GM12873 (cell line): ENCODE data around the gene GJD3.

ENCODE experiments used
- TF ChIP-seq, protein P1 (sequence below): IDR thresholded peaks from 2 replicates; pipeline ENCODE4 v1.5.1; 2012; ENCODE audit warnings: low read depth, mild to moderate bottlenecking, moderate library complexity, low read length, control low read depth; ENCODE audit not compliant: insufficient read depth; ENCODE audit errors: missing control alignments

Gene GJD3

DNA sequence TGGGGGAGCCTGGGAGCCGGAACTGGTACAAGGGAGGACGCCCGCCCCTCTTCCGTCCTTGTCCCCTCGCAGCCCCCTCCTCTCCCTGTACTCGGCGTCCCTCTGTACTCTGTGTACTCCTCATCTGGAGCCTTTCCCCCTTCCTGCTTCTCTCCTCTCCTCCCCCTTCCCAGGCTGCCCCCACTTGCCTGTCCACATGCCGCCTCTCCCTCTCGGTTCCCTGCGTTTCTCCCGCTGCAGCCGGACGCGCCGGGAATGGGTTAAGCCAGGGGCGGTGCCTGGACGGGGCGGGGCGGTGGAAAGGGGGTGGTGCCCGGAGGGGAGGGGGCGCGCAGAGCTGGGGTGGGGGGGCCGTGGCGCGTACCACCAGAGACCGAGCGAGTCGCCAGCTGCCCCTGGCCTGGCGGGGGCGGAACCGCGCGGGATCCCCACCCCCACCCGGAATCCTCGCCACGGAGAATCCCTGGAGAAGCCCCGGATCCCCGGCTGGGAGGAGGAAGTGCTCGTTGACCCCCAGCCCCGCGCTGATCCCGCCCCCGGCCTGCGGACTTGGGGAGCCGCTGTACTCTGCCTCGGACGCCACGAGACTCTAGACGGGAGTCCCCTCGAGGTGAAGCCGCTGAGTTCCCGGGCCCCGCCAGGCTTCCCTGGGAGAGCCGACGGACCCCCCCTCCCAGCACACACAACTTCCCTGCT lies 22.6 kb downstream of the GJD3 start:
- TF ChIP-seq, protein P1, sequence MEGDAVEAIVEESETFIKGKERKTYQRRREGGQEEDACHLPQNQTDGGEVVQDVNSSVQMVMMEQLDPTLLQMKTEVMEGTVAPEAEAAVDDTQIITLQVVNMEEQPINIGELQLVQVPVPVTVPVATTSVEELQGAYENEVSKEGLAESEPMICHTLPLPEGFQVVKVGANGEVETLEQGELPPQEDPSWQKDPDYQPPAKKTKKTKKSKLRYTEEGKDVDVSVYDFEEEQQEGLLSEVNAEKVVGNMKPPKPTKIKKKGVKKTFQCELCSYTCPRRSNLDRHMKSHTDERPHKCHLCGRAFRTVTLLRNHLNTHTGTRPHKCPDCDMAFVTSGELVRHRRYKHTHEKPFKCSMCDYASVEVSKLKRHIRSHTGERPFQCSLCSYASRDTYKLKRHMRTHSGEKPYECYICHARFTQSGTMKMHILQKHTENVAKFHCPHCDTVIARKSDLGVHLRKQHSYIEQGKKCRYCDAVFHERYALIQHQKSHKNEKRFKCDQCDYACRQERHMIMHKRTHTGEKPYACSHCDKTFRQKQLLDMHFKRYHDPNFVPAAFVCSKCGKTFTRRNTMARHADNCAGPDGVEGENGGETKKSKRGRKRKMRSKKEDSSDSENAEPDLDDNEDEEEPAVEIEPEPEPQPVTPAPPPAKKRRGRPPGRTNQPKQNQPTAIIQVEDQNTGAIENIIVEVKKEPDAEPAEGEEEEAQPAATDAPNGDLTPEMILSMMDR: no peak

DNA sequence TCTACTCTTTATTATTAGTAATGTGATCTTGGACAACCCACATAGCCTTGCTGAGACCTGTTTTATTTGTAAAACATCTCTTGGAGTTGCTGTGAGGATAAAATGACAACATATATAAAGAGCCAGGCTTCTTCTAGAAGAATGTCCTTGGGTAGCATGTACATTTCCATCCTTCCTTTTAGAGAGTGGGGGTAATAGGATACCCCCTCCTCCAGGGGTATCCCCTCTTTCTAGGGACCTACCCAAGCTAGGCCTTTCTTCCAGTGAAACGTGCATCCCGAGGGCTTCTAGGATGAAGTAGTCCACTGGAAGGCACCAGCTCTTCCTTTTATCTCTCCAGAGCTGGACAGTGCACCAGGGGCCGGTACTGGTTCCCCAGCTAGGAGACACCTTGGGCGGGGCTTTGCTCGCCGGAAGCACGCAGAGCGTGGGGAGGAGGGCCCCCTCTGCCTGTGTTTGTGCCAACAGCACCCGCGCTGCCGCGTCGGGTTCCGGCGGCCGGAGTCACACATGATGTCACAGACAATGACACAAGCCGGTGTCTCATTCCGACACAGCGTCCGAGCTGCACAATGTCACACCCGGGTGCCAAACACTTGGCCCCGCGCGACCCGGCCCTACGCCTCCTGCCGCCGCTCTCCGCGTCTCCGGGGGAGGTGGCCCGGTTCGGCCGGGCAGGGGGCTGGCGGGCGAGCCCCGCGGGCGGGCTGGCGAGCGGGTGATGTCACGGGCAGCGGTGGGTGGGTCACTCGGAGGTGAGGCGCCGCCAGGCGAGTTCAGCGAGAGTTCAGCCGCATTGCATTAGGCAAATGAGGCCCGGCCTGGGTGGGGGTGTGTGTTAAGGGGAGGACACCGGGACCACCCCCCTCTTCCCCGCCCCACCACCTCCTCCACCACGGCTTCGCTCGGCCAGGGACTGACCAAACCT lies 23.4 kb downstream of the GJD3 start:
- TF ChIP-seq, protein P1: peak; percentile 21

DNA sequence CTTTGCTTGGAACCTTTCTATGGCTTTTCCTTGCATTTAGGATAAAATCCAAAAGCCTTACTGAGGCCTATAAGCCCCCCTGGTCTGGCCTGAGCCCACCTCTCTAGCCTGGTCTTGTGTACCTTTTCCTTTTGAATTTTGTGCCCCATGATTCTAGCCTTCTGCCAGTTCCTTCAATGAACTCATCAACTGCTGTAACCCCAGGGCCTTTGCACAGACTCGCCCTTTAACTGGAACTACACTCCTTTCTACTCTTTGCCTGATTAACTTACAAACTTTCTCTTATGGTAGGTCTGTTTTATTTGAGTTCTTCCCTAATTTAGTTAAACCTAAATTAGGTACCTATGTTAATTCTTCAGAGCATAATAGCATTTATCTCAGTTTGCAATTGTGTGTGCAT lies 24.2 kb downstream of the GJD3 start:
- TF ChIP-seq, protein P1: no peak

DNA sequence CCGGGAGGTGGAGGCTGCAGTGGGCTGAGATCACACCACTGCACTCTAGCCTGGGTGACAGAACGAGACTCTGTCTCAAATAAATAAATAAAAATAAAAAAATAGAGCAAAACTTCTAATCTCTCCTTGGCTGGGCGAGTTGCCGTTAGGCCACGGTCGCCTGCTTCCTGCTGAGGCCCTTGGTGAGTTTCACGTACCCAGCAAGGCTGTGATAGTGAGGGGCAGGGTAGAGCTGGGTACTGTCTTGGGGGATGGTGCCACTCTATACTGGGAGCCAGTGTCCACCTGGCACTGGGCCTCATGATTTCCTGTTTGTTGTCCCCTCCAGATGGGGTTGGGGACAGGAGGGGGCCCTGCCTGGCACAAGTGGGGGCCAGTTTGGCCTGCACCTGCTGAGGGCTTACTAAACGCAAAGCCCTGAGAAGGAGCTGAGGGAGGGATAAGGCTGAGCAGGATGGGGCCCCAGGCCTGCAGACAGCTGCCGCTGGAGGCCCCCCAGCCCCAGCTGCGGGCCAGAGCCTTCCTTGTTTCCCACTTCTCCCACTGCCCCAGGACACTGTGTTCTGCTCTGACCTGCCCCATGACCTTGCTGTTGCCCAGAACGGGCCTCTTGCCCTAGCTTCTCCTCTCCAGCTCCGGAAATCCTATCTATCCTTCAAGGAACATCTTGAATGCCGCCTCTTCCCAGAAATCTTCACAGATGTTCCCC lies 25.4 kb downstream of the GJD3 start:
- TF ChIP-seq, protein P1: no peak

DNA sequence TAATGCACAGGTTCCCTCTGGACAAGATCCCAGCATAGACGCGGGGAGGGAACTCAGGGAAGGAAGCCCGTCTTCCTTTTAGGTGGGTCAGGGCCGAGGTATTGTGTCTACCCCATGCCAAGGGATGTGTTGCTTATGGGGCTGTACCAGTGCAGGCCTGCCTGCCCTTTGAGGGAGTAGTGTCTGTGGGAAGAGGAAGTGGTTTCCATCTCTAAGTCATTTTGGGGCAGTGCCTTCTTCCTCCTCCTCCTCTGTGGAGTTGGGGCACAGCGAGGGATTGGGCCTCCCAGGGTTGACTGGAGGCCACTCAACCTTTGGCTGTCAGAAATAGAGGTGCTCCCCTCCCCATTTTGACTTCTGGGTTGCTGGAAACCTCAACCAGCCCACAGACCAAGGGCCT lies 26.5 kb downstream of the GJD3 start:
- TF ChIP-seq, protein P1: no peak

DNA sequence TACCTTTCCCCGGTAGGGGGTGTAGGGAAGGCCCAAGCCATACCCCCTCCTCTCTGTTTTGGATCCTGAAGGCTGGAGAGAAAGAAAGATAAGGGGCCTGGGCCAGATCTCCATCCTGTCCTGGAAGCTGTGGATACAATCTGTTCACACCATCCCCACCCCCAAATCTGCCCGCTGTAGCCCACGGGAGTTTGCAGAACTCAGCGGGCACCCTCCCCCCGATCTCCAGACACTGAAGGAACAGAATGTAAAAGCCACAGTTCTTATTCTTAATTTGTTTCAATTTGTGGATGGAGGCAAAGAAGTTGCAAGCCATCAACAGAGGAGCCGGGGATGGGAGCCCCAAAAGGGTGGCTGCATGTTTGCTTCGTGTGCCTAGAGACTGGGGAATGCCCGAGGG lies 27.2 kb downstream of the GJD3 start:
- TF ChIP-seq, protein P1: no peak

DNA sequence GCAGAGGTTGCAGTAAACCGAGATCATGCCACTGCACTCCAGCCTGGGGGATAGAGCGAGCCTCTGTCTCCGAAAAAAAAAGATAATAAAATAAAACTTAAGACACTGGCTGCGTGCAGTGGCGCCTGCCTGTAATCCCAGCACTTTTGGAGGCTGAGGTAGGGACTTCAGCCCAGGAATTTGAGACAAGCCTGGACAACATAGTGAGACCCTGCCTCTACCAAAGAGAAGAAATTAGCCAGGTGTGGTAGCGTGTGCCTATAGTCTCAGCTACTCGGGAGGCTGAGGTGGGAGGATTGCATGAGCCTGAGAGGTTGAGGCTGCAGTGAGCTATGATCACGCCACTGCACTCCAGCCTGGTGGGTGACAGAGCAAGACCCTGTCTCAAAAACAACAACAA lies 28.9 kb downstream of the GJD3 start:
- TF ChIP-seq, protein P1: no peak
